Mesenchymal stem cell (in vitro differentiated cells and primary cell): ENCODE data around the gene AP5Z1.

Experiments used
- DNase-seq: peaks from one replicate; pipeline ENCODE4 v3.0.0-alpha.2; 2013
- H2AFZ ChIP-seq: one replicate; pipeline ENCODE4 v1.6.1; 2013; ENCODE audit warnings: low read depth, mild to moderate bottlenecking, control low read depth, inconsistent platforms, low read length, moderate library complexity
- H2AK5ac ChIP-seq: 2 replicates; pipeline ENCODE4 v1.6.1; 2013; ENCODE audit warnings: low read length, moderate library complexity, mild to moderate bottlenecking, inconsistent platforms; ENCODE audit not compliant: severe bottlenecking
- H2BK120ac ChIP-seq: one replicate; pipeline ENCODE4 v1.6.1; 2013; ENCODE audit warnings: low read depth, mild to moderate bottlenecking, inconsistent platforms, low read length, moderate library complexity
- H2BK12ac ChIP-seq, 2 experiments: one replicate each; pipeline ENCODE4 v1.6.1; 2013; ENCODE audit warnings: inconsistent platforms in 2 of 2, low read length in 2 of 2, mild to moderate bottlenecking in 2 of 2, moderate library complexity in 2 of 2, control low read depth in 1 of 2
- H2BK15ac ChIP-seq: one replicate; pipeline ENCODE4 v1.6.1; 2013; ENCODE audit warnings: mild to moderate bottlenecking, low read depth, inconsistent platforms; ENCODE audit not compliant: poor library complexity, severe bottlenecking
- H2BK5ac ChIP-seq: 2 replicates; pipeline ENCODE4 v1.6.1; 2013; ENCODE audit warnings: low read depth, mild to moderate bottlenecking, low read length, control low read depth, inconsistent platforms; ENCODE audit not compliant: poor library complexity, severe bottlenecking
- H3K14ac ChIP-seq, 2 experiments: one replicate each; pipeline ENCODE4 v1.6.1; 2013; ENCODE audit warnings: inconsistent platforms in 2 of 2, low read length in 2 of 2, control low read depth in 1 of 2, mild to moderate bottlenecking in 1 of 2, moderate library complexity in 1 of 2
- H3K18ac ChIP-seq, 2 experiments: one replicate each; pipeline ENCODE4 v1.6.1; 2013; ENCODE audit warnings: inconsistent platforms in 2 of 2, low read length in 2 of 2, control low read depth in 1 of 2, low read depth in 1 of 2, mild to moderate bottlenecking in 1 of 2
- H3K23ac ChIP-seq, 2 experiments: one replicate each; pipeline ENCODE4 v1.6.1; 2013; ENCODE audit warnings: inconsistent platforms in 2 of 2, low read length in 2 of 2, mild to moderate bottlenecking in 2 of 2, moderate library complexity in 2 of 2, control low read depth in 1 of 2
- H3K27ac ChIP-seq: 2 replicates; pipeline ENCODE4 v1.5.1; 2013; ENCODE audit warnings: mild to moderate bottlenecking, moderate library complexity, low read length, control low read depth, inconsistent platforms; ENCODE audit not compliant: poor library complexity, severe bottlenecking
- H3K27me3 ChIP-seq, 2 experiments: 2 replicates each; pipeline versions ENCODE4 v1.6.1 to v1.7.0; 2013; ENCODE audit warnings: low read length in 2 of 2, mild to moderate bottlenecking in 2 of 2, moderate library complexity in 2 of 2, control low read depth in 1 of 2, inconsistent platforms in 1 of 2; ENCODE audit not compliant: control insufficient read depth in 1 of 2, insufficient read depth in 1 of 2
- H3K36me3 ChIP-seq, 2 experiments: 2 replicates each; pipeline versions ENCODE4 v1.6.1 to v1.7.0; 2013; ENCODE audit warnings: low read length in 2 of 2, control low read depth in 1 of 2, inconsistent platforms in 1 of 2, low read depth in 1 of 2, mild to moderate bottlenecking in 1 of 2; ENCODE audit not compliant: insufficient read depth in 2 of 2, control insufficient read depth in 1 of 2
- H3K4ac ChIP-seq, 2 experiments: one replicate each; pipeline ENCODE4 v1.6.1; 2013; ENCODE audit warnings: inconsistent platforms in 2 of 2, low read length in 2 of 2, mild to moderate bottlenecking in 2 of 2, moderate library complexity in 2 of 2, control low read depth in 1 of 2, low read depth in 1 of 2
- H3K4me1 ChIP-seq: 2 replicates; pipeline ENCODE4 v1.6.1; 2013; ENCODE audit warnings: low read depth, low read length, control low read depth; ENCODE audit not compliant: control insufficient read depth, insufficient read depth
- H3K4me2 ChIP-seq: 2 replicates; pipeline ENCODE4 v1.6.1; 2013; ENCODE audit warnings: low read length, mild to moderate bottlenecking, inconsistent platforms; ENCODE audit not compliant: poor library complexity, severe bottlenecking
- H3K4me3 ChIP-seq, 2 experiments: 2 replicates each; pipeline versions ENCODE4 v1.5.1 to v1.7.0; 2013; ENCODE audit warnings: low read length in 2 of 2, mild to moderate bottlenecking in 2 of 2, control low read depth in 1 of 2, low read depth in 1 of 2; ENCODE audit not compliant: insufficient read depth in 1 of 2
- H3K79me1 ChIP-seq: replicated peaks from 2 replicates; pipeline ENCODE4 v1.6.1; 2013; ENCODE audit warnings: mild to moderate bottlenecking, control low read depth, low read length, inconsistent platforms; ENCODE audit not compliant: poor library complexity, severe bottlenecking
- H3K9ac ChIP-seq: 2 replicates; pipeline ENCODE4 v1.7.0; 2013; ENCODE audit warnings: mild to moderate bottlenecking, low read length, moderate library complexity
- H3K9me3 ChIP-seq: 2 replicates; pipeline ENCODE4 v1.7.0; 2013; ENCODE audit warnings: mild to moderate bottlenecking, low read length; ENCODE audit not compliant: control insufficient read depth
- H4K8ac ChIP-seq: one replicate; pipeline ENCODE4 v1.6.1; 2013; ENCODE audit warnings: inconsistent platforms, mild to moderate bottlenecking, low read length, moderate library complexity
- H4K91ac ChIP-seq: one replicate; pipeline ENCODE4 v1.6.1; 2013; ENCODE audit warnings: mild to moderate bottlenecking, low read length, inconsistent platforms
- WGBS: methylation state at CpG from one replicate; pipeline ENCODE4 v1.1.7; 2013; ENCODE audit warnings: mixed read lengths; 5-methylcytosine and 5-hydroxymethylcytosine counted together

The AP5Z1 gene

DNA sequence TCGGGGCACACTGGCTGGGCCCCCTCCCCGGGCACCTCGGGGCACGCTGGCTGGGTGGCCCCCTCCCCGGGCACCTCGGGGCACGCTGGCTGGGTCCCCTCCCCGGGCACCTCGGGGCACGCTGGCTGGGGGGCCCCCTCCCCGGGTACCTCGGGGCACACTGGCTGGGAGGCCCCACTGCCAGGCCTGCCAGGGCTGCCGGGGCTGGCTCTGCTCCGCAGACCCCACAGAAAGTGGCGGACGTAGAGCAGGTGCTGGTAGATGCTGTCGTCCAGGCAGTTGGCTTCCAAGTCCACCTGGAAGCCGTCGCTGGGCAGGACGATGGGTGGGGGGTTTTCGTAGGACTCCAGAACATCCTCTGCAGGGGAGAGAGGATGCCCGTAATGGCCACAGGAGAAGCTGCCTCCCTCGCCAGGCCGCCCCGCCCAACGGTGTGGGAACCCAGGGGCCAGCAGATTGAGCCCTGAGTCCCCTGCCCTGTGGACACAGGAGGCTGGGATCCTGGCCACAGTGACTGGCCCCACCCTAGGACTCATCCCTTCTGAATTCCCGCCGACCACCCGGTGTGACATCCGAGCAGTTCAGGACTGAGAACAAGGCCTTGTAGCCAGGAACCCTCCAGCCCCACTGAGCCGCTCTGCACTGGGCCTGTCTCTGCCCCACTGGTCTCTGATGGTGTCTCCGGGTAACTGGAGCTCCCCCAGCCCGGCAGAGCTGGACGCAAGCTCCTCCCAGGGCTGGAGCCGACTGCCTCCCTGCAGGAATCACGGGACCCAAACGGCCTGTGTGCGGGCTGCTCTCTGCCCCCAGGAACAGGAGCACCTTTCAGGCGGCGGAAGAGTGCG lies 28.2 kb downstream of the AP5Z1 start:
- no peaks in the 10 kb centered on the region for H3K9me3 ChIP-seq
- peaks cover 9 to 34% of the 10 kb centered on the region in 2 experiments for H3K27me3 ChIP-seq
- H3K14ac ChIP-seq, result no peak overlapping the region
- no peak overlapping the region for H2AFZ ChIP-seq
- H2BK15ac ChIP-seq, result no peak overlapping the region
- no peak overlapping the region for H2AK5ac ChIP-seq
- WGBS, result 88% methylated on average over 40 of the region's 41 CpGs
- H4K91ac ChIP-seq, result no peak overlapping the region
- no peak overlapping the region for H3K4ac ChIP-seq
- H3K4me2 ChIP-seq, result no peak overlapping the region
- H3K4me3 ChIP-seq, result peak overlapping the region in 1 of 2 experiments; percentile 18
- H3K9ac ChIP-seq, result no peak overlapping the region
- no peak overlapping the region for H2BK120ac ChIP-seq
- no peak for DNase-seq
- H3K79me1 ChIP-seq, result no peaks in the 10 kb centered on the region
- H3K23ac ChIP-seq, result no peak overlapping the region
- no peak overlapping the region for H2BK12ac ChIP-seq
- H3K4me1 ChIP-seq, result peaks cover 9% of the 10 kb centered on the region
- H3K18ac ChIP-seq, result no peak overlapping the region
- no peaks in the 10 kb centered on the region for H3K36me3 ChIP-seq
- no peak overlapping the region for H4K8ac ChIP-seq
- no peak overlapping the region for H2BK5ac ChIP-seq
- no peak overlapping the region for H3K27ac ChIP-seq

DNA sequence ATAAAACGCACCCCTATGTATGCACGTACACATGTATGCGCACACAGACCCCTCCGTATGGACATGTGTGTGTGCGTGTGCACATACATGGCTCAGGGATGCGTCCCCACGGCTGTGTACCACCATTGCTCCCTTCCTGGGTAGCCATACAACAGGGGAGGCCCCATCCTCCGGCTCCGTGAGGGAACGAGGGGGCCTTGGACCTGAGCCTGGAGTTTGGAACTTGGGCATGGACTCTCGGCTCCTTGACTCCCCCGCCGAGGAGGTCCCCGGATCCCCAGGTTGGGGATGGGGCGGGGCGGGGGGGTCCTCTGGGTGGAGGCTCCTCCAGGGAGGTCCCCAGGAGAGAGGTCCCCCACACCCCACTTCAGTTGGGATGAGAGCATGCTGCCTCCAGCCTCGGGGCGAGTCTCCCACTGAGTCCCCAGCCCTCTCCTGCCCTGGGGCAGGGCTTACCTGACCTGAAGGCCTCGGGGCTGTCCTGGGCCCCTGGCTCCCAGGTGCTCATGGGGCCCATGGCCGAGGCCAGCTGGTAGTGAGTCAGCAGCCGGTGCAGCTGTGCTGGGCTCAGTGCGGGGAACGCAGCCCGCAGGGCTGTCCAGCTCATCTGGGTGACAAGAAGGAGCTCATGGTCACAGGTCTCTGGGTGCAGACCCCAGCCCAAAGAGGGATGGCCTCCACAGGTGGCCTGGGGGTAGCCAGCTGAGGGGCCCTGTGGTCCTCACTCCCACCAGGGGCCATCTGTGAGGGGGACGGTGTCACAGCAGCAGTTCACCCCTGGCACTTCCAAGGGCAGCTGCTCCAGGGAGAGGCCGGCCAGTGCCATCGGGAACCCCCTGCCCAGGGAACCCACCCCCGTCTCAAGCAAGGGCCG lies 29.9 kb downstream of the AP5Z1 start:
- no peak overlapping the region for H4K8ac ChIP-seq
- H2AFZ ChIP-seq, result no peak overlapping the region
- no peaks in the 10 kb centered on the region for H3K9me3 ChIP-seq
- DNase-seq, result no peak
- peaks cover 9 to 34% of the 10 kb centered on the region in 2 experiments for H3K27me3 ChIP-seq
- no peaks in the 10 kb centered on the region for H3K79me1 ChIP-seq
- no peak overlapping the region for H3K4me3 ChIP-seq
- H4K91ac ChIP-seq, result no peak overlapping the region
- no peak overlapping the region for H3K23ac ChIP-seq
- H3K4ac ChIP-seq, result no peak overlapping the region
- H3K9ac ChIP-seq, result no peak overlapping the region
- no peak overlapping the region for H3K27ac ChIP-seq
- 89% methylated on average over 29 of the region's 29 CpGs for WGBS
- no peak overlapping the region for H3K18ac ChIP-seq
- H3K4me1 ChIP-seq, result peaks cover 11% of the 10 kb centered on the region
- no peak overlapping the region for H2BK120ac ChIP-seq
- no peaks in the 10 kb centered on the region for H3K36me3 ChIP-seq
- no peak overlapping the region for H2AK5ac ChIP-seq
- no peak overlapping the region for H3K14ac ChIP-seq
- H3K4me2 ChIP-seq, result no peak overlapping the region
- no peak overlapping the region for H2BK15ac ChIP-seq
- H2BK12ac ChIP-seq, result no peak overlapping the region
- no peak overlapping the region for H2BK5ac ChIP-seq

DNA sequence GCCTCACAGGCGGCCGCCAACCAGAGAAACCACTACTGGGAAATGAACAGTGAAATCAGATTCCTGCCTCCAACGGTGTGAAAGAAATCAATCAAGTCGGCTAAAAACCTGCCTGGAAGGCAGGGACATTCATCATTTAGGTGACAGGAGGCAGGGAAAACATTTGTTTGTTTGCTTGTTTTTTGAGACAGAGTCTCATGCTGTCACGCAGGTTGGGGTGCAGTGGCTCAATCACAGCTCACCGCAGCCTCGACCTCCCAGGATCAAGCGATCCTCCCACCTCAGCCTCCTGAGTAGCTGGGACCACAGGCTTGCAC lies 30.5 kb downstream of the AP5Z1 start:
- H3K36me3 ChIP-seq, result no peaks in the 10 kb centered on the region
- no peak overlapping the region for H2BK15ac ChIP-seq
- no peak overlapping the region for H2BK120ac ChIP-seq
- H3K23ac ChIP-seq, result no peak overlapping the region
- no peak overlapping the region for H2AK5ac ChIP-seq
- H3K14ac ChIP-seq, result no peak overlapping the region
- no peak for DNase-seq
- H3K4me3 ChIP-seq, result no peak overlapping the region
- H4K8ac ChIP-seq, result no peak overlapping the region
- H3K4me1 ChIP-seq, result peaks cover 8% of the 10 kb centered on the region
- peaks cover 9 to 34% of the 10 kb centered on the region in 2 experiments for H3K27me3 ChIP-seq
- H3K9ac ChIP-seq, result no peak overlapping the region
- no peak overlapping the region for H3K4me2 ChIP-seq
- no peaks in the 10 kb centered on the region for H3K79me1 ChIP-seq
- WGBS, result 83% methylated on average over 7 of the region's 8 CpGs
- no peak overlapping the region for H2BK5ac ChIP-seq
- H2AFZ ChIP-seq, result no peak overlapping the region
- no peak overlapping the region for H3K4ac ChIP-seq
- H4K91ac ChIP-seq, result no peak overlapping the region
- H3K9me3 ChIP-seq, result no peaks in the 10 kb centered on the region
- H3K27ac ChIP-seq, result no peak overlapping the region
- no peak overlapping the region for H3K18ac ChIP-seq
- H2BK12ac ChIP-seq, result no peak overlapping the region

DNA sequence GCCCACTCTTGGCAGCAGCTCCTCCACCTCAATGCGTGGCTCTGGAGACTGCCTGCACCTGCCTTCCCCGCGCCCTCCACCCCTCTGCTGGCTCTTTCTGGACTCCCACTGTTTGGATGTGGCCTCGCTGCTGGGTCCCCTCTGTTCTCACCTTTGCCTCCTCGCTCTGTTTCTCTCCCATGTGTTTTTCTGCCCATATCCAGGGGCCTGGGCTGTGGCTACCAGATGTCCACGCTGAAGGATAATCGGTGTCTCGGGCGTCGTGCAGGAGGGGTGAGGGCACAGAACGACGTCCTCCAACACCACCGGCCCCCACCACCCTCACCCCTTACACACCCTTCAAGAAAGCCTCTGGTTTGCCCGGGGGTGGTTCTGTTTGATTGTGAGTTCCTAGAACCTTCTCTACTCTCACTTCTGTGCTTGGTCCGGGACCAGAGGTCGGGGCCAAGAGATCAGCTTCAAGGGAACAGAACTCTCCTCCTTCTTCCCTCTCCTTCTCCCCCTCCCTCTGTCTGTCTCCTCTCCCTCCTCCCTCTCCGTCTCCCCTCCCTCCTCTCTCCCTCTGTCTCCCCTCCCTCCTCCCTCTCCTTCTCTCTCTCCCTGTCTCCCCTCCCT lies 31.7 kb downstream of the AP5Z1 start:
- Histone ChIP-seq H3K4me3 (no peak overlapping the region), H4K8ac (no peak overlapping the region), H2BK5ac (no peak overlapping the region), H3K9me3 (no peaks in the 10 kb centered on the region), H3K4ac (no peak overlapping the region), H3K27ac (no peak overlapping the region), H3K4me2 (no peak overlapping the region), H2BK12ac (no peak overlapping the region), H3K14ac (no peak overlapping the region), H2BK15ac (no peak overlapping the region), H3K79me1 (no peaks in the 10 kb centered on the region), H3K18ac (no peak overlapping the region), H2BK120ac (no peak overlapping the region), H4K91ac (no peak overlapping the region), H3K36me3 (no peaks in the 10 kb centered on the region), H3K4me1 (peaks cover 8% of the 10 kb centered on the region), H3K23ac (no peak overlapping the region), H3K9ac (no peak overlapping the region), H3K27me3 (peaks cover 9 to 34% of the 10 kb centered on the region in 2 experiments), H2AK5ac (no peak overlapping the region), H2AFZ (no peak overlapping the region)
- WGBS, result 85% methylated on average over 17 of the region's 17 CpGs
- no peak for DNase-seq
